ENCODE measurements around the gene CUX1.

Gene CUX1

GRCh38 chr7:102125127-102125596 lies 307.7 kb downstream of the CUX1 start:
- H3K4me1 ChIP-seq (ENCODE audit: low read length), result peaks cover 13% of the 10 kb centered on the region
- no peak overlapping the region for H2AFZ ChIP-seq (ENCODE audit: low read length)
- H3K9me3 ChIP-seq (replicated peaks; ENCODE audit: insufficient read depth, low read length), result no peaks in the 10 kb centered on the region
- no peaks in the 10 kb centered on the region for H3K27me3 ChIP-seq (replicated peaks; ENCODE audit: insufficient read depth, low read length)
- H3K4me2 ChIP-seq (ENCODE audit: low read depth, low read length), result no peak overlapping the region
- no peaks in the 10 kb centered on the region for H3K36me3 ChIP-seq (replicated peaks; ENCODE audit: insufficient read depth, low read length)
- TF ChIP-seq EZH2 (optimal IDR thresholded peaks at IDR 0.05; ENCODE audit: low read depth, low read length), result no peak
- TF ChIP-seq EZH2phosphoT487 (IDR thresholded peaks at IDR 0.05; ENCODE audit: low read length), result no peak
- TF ChIP-seq CTCF (IDR thresholded peaks at IDR 0.05; ENCODE audit: low read length), result no peak
- H3K4me3 ChIP-seq (ENCODE audit: low read length), result no peak overlapping the region
- H4K20me1 ChIP-seq (ENCODE audit: insufficient read depth, low read length), result no peaks in the 10 kb centered on the region
- no peaks in the 10 kb centered on the region for H3K9me2 ChIP-seq (replicated peaks; ENCODE audit: insufficient read depth, low read length)
- no peaks in the 10 kb centered on the region for H3F3A ChIP-seq (ENCODE audit: insufficient read depth, low read length)
- H3K9ac ChIP-seq (ENCODE audit: low read length), result no peak overlapping the region
- no peak for DNase-seq
- no peaks in the 10 kb centered on the region for H3K79me2 ChIP-seq (ENCODE audit: low read length)
- H3K27ac ChIP-seq (ENCODE audit: low read length), result no peak overlapping the region

- H3K79me2 ChIP-seq (ENCODE audit: low read length), result no peaks in the 10 kb centered on the region
- H2AFZ ChIP-seq (ENCODE audit: low read length), result no peak overlapping the region
- no peaks in the 10 kb centered on the region for H4K20me1 ChIP-seq (ENCODE audit: insufficient read depth, low read length)
- H3K27ac ChIP-seq (ENCODE audit: low read length), result no peak overlapping the region
- H3K36me3 ChIP-seq (replicated peaks; ENCODE audit: insufficient read depth, low read length), result no peaks in the 10 kb centered on the region
- H3K27me3 ChIP-seq (replicated peaks; ENCODE audit: insufficient read depth, low read length), result no peaks in the 10 kb centered on the region
- no peaks in the 10 kb centered on the region for H3K9me3 ChIP-seq (replicated peaks; ENCODE audit: insufficient read depth, low read length)
- no peaks in the 10 kb centered on the region for H3F3A ChIP-seq (ENCODE audit: insufficient read depth, low read length)
- no peak overlapping the region for H3K4me2 ChIP-seq (ENCODE audit: low read depth, low read length)
- DNase-seq, result no peak
- no peak for TF ChIP-seq EZH2phosphoT487 (IDR thresholded peaks at IDR 0.05; ENCODE audit: low read length)
- no peak for TF ChIP-seq CTCF (IDR thresholded peaks at IDR 0.05; ENCODE audit: low read length)
- TF ChIP-seq EZH2 (optimal IDR thresholded peaks at IDR 0.05; ENCODE audit: low read depth, low read length), result no peak
- H3K9me2 ChIP-seq (replicated peaks; ENCODE audit: insufficient read depth, low read length), result no peaks in the 10 kb centered on the region
- H3K9ac ChIP-seq (ENCODE audit: low read length), result no peak overlapping the region
- H3K4me1 ChIP-seq (ENCODE audit: low read length), result no peaks in the 10 kb centered on the region
- H3K4me3 ChIP-seq (ENCODE audit: low read length), result no peak overlapping the region
Observed at GRCh38 chr7:102128303-102128702, 310.9 kb downstream of the CUX1 start.

- Histone ChIP-seq H3F3A (ENCODE audit: insufficient read depth, low read length) (no peaks in the 10 kb centered on the region), H3K79me2 (ENCODE audit: low read length) (no peaks in the 10 kb centered on the region), H3K4me1 (ENCODE audit: low read length) (no peaks in the 10 kb centered on the region), H3K4me2 (ENCODE audit: low read depth, low read length) (no peak overlapping the region), H3K27me3 (replicated peaks; ENCODE audit: insufficient read depth, low read length) (no peaks in the 10 kb centered on the region), H3K4me3 (ENCODE audit: low read length) (no peak overlapping the region), H3K27ac (ENCODE audit: low read length) (no peak overlapping the region), H2AFZ (ENCODE audit: low read length) (no peak overlapping the region), H3K36me3 (replicated peaks; ENCODE audit: insufficient read depth, low read length) (no peaks in the 10 kb centered on the region), H3K9me2 (replicated peaks; ENCODE audit: insufficient read depth, low read length) (no peaks in the 10 kb centered on the region), H3K9me3 (replicated peaks; ENCODE audit: insufficient read depth, low read length) (no peaks in the 10 kb centered on the region), H4K20me1 (ENCODE audit: insufficient read depth, low read length) (no peaks in the 10 kb centered on the region), H3K9ac (ENCODE audit: low read length) (no peak overlapping the region)
- no peak for DNase-seq
- TF ChIP-seq CTCF (IDR thresholded peaks at IDR 0.05; ENCODE audit: low read length) (no peak), EZH2 (optimal IDR thresholded peaks at IDR 0.05; ENCODE audit: low read depth, low read length) (no peak), EZH2phosphoT487 (IDR thresholded peaks at IDR 0.05; ENCODE audit: low read length) (no peak)
Observed at GRCh38 chr7:102129636-102130370, 312.4 kb downstream of the CUX1 start.

Measured in MM.1S (cell line).